ENCODE data around the gene SKIC2.
"Not testable (repeated sequence)": the region's sequence is repeated elsewhere in the genome, so short reads cannot be mapped to it uniquely, and the experiment has no call there.

GRCh38 chr6:32012941-32013617 is 54.1 kb downstream of the SKIC2 start:
- not testable (repeated sequence) for TF ChIP-seq CTCF (IDR thresholded peaks at IDR 0.05; ENCODE audit: low read depth, low read length, poor library complexity, severe bottlenecking); EZH2phosphoT487 (IDR thresholded peaks at IDR 0.05; ENCODE audit: borderline replicate concordance, low read length)
